GM19438 (cell line): ENCODE measurements around the gene MYH7.

ENCODE experiments used
- ATAC-seq: cut with Tn5 transposase; IDR thresholded peaks from one replicate; pipeline ENCODE4 v1.9.1; 2021; ENCODE audit warnings: low read depth; ENCODE audit not compliant: unreplicated experiment

Gene MYH7

DNA sequence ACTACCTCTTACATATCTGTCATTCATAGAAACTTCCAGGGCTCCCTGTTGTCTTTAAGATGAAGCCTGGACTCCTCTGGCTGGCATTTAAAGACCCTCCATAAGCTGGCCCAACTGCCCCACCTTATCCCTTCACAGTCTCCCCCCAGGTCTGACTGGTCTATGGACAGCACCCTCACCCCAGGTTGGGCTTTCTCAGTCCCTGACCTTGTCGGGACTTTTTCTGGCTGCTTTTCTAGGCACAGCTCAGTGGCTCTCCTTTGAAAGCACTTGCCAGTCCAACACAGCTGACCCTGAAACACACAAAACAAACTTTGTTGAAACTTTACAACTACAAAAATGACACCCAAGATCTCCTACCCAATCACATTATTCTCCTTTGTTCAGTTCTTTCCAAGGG, 13.9 kb upstream of the MYH7 start:
- no peak for ATAC-seq

DNA sequence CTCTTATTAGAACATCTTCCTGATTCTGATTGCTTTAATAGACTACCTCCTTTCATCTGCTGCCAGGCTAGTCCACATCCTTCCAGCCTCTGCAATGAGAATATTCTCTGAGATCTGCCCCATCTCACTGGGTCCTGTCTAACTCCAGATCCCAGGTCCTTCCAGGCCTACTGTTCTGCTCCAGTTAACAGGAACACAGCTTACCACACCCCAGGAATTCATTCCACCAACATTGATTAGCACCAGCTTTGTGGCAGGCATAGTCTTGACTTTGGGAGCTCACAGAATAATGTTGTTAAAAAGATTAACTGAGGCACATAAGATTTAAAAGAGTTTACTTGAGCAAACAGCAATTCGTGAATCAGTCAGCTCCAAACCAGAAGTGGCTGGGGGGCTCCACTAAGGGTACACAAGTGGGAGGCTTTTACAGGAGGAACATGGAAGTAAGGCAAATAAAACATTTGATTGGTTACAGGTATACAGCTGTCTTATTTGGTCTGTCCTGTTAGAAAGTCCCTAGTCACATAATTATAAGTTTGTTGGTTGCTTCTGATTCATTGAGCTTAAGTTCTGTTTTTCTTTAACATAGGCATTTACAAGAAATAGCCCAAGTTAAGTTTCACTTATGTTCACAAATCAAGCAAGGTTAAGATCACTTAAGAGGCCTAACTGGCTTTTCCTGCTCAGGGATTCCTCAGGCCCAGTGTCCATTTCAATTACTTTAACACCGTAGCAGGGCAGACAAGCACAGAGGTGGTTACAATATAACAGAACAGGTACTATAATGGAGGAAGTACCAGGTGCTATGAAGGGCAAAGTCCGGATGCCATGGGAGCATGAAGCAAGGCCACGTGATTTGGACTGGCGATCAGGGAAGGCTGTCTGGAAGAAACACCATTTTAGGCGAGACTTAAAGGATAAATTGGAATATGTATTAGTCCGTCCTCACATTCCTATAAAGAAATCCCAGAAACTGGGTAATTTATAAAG, 12.2 kb upstream of the MYH7 start:
- ATAC-seq: no peak

DNA sequence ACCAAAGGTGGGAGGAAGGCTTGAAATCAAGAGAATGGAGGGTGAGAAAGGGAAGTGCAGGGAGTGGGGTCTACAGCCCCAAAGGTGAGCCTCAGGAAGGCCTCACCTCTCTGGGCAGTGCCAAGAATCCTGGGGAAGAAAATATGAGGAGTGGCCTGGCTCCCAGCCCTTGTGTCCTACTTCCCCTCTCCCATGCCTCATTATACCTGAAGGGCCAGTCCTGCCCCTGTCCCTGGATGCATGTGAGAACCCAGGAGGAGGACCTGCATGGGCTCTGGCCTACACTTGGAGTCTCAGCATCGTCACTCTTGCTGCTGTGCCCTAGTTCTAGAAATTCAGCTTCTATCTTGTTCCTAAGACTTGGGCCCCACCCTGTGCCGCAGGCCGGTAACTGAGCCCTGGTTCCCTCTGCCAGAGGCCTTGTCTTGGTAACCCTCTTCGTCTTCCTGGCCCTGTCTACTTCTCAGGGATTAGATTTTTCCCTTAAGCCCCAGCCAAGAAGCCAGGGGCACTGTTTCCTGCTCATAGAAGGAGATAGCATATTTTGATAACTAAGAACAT, 10.9 kb upstream of the MYH7 start:
- no peak for ATAC-seq

DNA sequence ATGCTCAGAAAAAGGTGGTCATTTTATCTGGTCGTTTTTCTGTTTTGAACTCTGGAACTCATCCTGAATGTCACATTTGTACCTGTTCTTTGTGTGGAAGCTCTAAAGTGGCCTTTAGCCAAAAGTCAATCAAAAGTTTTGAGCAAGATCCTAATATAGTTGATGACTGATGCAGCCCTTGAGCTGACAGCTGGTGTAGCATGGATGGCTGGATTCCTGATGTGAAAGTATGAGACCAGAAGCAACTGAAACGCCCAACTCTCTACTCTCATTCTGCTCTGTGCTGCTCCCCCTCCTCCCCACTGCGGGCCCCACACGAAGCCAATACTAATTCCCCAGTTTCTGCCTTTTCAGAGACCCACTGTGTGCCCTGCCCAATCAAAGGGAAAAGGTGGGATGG, 10.3 kb upstream of the MYH7 start:
- no peak for ATAC-seq

DNA sequence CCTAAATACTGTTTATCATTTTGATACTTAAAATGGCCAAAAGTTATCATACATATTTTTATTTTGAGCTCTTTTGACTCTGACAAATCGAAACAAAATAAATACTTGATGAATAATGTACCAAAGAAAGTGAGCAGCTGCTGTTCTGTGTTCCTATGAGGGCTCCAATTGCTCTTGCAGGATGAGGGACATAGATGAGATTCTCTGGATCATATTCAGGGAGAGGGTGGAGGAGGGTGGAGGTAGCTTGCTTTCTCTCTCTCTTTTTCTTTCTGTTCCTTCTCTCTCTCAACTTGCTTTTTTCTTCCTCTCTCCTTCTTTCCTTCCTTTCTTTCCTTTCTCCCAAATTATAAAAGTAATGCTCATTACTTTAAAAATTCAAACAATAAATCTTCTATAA, 8.9 kb upstream of the MYH7 start:
- ATAC-seq: no peak

DNA sequence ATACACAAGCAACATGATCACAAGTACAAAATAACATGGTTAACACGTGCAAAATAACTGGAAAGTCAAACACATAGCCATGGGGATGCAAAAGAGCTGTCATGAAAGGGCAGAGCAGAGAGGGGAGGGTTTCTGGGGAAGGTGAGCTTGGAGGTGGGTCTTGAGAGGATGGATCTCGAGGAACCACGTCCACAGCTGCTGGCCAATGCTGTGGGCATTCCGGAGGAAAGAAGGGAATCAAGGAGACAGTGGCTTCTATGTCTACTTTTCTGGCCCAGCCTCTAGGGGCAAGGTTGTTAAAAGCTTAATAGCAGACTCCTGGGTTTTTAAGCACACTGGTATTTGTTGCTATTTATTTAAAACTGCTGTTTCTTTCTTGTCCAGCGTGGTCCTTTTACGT, 8.4 kb upstream of the MYH7 start:
- ATAC-seq: no peak

DNA sequence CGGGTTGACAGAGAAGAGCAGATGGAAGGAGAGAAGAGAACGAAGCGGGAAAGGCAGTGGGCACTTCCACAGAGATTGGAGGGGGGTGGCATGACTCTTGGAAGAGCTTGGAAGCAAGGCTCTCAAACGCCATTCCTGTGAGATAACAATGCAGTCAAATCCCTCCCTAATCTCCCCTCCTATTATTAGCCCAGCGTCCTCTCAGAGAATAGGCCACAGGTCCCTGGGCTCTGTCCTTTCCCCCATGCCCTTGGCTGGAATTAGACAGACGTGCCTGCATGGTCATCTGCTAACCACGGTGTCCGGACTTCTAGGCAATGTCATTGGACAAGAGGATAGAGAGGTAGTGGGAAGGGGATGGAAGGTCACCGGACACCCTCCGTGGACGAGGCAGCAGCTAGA, 8.0 kb upstream of the MYH7 start:
- ATAC-seq: no peak

DNA sequence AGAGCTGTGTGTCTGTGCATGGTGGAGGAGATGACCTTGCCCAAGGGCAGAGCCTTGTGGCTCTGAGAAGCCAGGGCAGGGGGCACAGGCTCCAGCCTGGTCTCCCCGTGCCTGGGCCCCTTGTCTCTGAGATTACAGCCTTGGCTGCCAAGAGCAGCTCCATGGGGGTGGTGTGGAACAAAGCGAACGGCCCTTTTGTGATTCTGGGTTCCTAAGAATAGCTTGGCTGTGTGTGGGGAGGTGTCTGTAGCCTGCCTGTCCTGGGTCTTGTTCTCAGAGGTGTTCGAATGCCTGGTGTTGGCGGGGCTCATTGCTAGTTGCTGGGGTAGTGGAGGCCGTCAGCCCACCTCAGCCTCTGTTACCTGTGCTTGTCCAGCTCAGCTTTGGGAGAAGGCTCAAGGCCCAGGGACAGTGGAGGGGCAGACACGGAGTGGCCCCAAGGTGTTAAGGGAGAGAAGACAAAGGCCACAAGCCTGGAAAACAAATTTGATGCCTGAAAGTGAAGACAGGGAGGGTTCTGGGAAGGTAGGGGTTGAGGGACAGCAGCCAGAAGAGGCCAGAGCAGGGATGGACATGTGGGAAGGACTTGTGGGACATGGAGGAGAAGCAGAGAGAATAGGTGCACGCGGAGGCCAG, 7.4 kb upstream of the MYH7 start:
- no peak for ATAC-seq

DNA sequence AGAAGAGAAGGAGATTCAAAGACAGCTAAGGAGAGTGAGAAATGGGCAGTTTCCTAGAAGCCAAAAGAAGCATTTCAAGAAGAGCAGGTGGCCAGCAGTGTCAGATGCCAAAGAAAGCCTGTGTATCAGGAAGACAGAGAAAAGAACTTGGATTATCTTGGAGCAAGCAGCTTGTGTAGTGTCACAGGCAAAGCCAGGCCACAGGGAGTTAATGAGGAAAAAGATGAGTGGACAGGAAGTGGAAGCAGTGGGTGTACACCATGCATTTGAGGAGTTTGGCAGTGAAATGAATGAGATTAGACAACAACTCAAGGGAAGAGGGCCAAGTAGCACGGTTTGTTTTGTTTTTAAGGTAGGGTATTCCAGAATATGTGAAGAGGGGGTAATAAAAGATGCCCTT, 5.6 kb upstream of the MYH7 start:
- ATAC-seq: no peak

DNA sequence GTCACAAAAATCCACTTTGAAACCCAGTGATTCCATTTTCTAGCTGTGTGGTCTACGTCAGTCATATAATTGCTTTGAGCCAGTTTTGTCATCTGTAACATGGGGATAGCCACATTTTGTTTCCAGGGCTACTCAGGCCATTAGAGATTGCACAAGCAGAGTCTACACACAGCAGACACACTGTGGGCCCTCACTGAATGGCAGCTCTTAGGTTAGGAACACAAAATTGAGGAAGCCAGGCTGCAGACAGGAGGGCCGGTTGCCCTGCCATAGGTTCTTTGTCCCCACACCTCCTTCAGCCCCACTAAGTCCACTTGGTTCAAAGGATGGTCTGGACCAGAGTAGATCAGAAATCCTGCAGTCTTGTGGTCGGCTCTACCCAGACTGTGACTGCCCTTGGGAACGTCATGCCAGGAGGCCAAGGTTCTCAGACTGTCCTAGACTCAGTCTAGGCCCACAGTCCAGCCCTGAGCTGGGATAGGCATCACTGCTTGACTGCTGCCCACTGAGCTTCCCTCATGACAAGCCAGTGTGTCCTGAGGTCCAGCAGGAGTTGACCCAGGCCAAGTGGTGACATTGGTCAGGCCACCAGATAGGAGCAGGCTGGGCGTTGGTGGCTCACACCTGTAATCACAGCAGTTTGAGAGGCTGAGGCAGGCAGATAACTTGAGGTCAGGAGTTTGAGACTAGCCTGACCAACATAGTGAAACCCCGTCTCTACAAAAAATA, 3.8 kb upstream of the MYH7 start:
- no peak for ATAC-seq

DNA sequence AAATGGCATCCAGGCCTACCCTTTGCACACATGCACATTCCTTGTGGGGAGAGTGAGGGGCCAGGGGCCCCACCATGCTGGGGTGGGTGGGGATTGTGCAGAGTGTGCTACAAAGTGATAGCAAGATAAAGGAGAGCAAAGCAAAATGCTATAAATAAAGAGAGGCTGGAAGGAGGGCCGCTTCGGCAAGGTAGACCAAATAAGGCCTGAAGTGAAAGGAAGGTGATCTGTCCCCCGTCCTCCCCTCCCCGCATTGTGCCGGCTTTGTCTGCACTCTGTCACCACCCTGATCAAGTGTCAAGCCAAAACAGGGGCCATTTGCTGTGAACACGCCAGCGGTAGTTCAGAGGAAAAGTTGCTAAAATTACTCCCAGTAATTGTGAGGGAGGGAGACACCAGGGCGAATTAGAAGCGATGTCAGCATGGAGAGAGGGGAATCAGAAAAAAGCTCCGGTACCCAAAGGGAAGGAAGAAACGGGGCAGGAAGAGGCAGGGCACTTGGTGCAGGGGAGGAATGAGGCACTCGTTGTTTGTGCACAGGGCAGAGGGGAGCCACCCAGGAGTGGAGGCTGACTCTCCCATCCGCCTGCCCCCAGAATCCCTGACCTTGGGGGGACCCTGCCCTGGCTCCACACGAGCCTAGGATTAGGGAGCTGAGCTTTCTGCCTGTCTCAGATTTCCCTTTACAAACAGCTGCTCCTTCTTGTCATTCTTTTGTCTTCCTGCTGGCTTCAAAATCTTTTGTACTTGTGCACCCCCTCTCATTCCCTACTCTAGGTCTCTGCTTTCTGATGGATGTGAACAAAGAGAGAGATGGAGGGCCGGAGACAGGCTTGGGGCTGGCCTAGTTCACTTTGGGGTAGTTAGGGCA, 2.9 kb upstream of the MYH7 start:
- no peak for ATAC-seq

DNA sequence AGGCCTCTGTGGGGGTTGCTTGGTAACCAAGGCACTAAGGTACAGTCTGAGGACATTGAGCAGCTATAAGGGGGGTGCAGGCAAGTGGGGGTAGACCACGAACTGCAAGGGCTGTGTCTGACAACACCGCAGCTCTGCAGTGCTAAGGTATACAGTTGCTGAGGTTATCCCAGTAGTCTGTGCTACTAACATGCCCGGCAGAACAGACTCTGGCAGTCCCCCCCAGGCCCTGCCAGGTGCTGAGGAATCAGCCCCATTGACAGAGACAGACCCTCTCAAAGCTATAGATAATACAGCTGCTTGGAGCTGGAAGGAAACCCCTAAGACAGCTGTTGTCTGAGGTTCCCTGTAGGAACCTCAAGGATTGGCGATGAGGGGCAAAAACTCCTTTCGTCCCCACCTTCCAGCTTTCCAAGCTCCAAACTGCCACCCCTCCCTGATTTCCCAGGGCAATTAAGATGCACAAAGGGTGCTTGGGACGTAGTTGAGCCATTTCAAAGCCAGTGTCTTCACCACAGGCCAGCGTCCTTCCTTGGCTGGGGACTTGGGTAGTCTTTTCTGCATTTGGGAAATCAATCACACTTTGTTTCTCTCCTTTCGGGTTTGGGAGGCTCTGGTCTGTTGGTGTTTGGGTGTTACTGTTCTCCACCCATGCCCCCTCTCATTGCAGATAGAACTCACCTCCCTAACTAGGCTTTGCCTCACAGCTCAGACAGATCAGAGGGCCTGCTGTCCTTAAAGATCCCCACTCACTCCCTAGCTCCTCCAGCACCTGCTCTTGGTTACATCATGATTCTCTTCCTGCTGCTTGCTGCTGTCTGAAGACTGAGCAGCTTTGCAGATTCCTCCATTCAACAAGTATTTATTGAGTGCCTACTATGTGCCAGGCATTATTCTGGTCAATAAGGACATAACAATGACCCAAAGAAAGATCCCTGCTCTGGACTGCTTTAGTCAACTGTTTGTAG, 2.0 kb upstream of the MYH7 start:
- no peak for ATAC-seq

DNA sequence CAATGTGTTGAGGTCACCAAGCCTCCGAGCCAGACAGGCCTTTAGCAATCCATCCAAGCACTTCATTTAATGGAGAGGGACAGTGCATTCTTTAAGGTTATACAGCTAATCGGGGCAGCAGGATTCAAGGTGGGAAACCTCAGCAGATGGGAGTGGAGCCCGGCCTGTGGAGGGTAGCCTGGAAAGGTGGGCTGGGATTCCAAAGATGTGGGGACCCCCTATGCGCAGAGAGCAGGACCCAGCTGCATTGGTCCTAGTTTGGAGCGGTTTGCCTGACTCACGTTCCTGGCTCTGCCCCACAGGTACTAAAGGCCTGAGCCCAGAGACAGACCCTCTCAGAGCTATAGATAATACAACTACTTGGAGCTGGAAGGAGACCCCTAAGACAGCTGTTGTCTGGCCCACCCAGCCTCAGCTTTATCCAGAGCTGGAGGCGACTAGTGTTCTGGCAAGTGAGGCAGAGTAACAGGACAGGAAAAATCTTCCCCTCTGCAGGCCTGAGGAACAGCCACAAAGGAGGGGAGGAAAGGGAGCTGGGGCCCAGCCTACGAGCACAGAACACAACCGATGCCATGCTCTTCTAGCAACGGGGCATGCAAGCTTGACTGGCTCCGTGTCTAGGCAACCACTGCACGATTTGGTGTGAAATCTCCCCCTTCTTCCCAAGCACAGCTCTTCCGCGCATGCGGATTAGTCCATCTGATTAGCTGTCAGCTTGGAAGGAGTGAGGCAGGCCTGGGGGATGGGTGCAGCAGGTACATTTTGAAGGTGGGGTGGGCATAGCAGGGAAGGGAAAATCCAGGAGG, 1.1 kb upstream of the MYH7 start:
- ATAC-seq: no peak

DNA sequence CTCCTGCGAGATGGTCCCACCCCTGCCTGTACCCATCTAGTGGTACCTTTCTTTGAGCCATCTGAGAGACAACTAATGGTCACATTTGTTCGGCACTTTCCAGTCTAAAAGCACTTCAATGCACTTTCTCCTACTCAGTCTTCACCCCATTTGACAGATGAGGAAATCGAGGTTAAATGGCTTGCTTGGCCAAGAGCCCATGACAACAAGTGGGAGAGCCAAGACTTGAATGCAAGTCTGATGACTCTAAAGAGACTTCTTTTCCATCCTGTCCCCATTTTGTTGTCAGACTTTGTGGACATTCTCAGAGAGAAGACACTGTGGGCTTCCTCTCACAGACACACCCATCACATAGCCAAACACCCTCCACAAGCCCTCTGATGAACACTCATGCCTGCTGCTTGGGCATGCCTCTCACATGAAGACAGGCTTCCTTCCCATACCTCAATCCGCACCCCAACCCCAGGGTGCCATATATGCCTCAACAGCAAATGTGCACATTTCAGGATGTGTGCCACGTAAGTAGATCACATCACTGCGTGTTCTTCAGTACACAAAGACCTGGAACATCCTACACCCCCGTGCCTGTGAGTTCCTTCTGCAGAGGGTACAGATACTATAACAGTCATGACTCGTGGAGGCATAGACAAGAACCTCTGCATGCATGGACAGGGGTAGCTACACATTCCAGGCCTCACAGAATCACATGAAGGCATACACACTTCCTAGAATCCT, 805 bp downstream of the MYH7 start:
- no peak for ATAC-seq

DNA sequence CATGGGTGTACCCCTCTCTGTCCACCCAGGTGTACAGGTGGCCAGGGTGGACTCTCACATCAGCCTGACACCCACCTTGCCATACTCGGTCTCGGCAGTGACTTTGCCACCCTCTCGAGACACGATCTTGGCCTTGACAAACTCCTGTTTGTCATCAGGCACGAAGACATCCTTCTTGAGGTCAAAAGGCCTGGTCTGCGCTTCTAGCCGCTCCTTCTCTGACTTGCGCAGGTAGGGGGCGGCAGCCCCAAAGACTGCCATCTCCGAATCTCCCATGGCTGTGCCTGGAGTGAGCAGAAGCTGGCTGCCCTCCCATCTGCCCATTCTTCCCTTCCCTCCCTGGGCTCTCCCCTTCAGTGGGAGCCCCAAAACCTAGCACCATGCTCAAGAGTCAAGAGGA, 2.0 kb downstream of the MYH7 start:
- ATAC-seq: no peak

DNA sequence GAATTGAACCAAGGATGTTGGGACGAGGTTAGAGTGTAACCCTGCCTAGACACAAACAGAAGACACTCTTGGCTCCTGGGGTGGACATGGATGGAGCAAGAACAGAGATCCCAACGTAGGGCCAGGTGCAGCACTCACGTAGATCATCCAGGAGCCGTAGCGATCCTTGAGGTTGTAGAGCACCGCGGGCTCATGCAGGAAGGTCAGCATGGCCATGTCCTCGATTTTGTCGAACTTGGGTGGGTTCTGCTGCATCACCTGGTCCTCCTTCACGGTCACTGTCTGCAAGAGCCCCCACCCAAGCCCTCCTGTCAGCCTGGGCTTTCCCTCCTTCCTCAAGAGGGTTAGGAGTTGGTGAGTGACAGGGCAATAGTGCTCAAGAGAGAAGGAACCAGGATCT, 2.5 kb downstream of the MYH7 start:
- ATAC-seq: no peak

DNA sequence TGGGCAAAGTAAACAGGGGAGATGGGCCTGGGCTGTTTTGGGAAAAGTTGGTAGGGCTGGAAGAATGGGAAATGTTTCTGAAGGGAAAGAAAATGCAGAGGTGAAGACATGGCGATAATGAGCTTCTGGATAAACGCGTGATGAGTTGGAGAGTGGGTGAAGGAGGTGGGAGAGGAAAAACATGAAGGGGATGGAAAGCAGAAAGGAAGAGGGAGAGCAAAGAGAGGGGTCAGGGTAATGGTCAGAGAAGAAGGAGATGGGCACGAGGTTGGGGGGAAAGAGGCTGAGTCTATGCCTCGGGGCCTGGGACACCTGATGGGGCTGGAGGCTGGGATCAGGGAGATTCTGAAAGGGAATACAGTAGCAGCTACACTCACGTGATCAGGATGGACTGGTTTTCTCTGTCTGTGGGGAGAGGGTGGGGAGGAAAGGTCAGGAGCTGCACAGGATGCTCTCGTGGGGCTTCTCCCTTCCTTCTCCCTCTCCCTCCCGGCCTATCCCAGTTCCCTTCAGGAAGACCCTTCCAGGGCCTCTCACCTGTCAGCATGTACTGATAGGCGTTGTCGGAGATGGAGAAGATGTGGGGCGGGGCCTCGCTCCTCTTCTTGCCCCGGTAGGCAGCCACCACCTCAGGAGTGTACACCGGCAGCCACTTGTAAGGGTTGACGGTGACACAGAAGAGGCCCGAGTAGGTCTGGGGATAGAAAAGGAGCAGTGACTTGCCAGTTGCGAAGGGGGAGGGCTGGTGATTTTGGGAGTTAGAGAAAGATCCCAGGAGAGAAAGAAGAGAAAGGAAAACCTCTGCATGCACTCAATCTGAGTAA, 3.1 kb downstream of the MYH7 start:
- ATAC-seq: no peak
